TTC549 (cell line): ENCODE data around the gene MDFI.

Experiments
- FAIRE-seq: peaks from 2 replicates; lab custom pipeline; 2012; peaks lifted over from hg19 to GRCh38; lab: Jason Lieb, UNC

Gene MDFI

DNA sequence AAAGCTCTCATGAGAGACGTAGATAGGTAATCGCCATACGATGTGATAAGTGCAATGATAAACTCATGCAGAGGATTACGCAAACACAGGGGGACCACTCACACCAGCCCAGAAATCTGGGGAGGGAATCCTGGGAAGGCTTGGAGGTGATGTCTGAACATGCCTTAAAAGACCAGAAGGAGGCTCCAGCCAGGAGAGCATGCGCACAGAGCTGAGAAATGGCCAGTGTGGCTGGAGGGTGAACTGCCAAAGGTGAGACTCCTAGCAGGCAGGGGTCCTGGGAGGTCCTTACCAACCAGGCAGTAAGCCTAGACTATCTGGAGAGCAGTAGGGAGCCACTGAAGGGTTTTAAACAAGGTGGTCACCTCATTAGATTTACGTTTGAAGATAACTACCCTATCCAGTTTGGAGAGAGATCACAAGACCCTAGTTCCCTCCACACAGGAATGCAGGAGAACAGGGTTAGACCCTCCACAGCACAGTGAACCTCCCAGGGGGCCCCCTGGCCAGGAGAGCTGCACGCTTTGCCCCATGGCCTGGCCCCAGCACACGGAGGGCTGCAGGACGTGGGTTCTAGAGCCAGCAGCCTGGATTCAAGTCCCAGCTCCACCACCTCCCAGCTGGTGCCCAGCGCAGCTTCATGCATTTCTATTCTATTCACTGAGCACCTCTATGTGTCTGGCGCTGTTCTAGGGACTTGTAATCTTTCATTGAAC lies 13.1 kb downstream of the MDFI start:
- no peak for FAIRE-seq

DNA sequence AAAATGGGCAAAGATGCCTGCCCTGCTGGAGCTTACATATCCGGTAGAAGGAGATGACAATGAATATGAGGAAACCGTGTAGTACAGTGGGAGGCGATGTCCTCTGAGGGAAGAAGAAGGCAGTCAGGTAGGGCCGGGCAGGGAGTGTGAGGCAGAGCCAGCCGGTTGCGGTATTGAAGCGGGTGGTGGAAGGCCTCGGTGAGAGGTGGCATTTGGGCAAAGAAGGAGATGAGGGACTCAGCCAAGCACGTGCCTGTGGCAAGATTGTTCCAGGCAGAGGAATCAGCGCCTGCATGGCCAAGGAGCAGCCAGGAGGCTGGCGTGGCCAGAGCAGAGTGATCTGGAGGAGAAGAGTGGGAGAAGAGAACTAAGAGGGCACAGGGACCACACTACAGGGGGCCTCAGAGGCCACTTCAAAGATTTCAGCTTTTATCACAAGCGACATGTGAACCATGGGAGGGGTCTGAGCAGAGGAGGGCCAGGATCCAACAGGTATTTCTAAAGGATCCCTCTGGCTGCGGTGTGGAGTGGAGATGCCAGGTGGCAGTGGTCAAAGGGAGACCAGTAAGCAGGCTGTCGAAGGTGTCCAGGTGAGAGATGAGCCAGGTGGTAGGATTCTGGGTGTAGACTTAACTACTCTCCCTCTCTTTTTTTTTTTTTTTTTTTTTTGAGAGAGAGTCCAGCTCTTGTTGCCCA lies 13.8 kb downstream of the MDFI start:
- no peak for FAIRE-seq

DNA sequence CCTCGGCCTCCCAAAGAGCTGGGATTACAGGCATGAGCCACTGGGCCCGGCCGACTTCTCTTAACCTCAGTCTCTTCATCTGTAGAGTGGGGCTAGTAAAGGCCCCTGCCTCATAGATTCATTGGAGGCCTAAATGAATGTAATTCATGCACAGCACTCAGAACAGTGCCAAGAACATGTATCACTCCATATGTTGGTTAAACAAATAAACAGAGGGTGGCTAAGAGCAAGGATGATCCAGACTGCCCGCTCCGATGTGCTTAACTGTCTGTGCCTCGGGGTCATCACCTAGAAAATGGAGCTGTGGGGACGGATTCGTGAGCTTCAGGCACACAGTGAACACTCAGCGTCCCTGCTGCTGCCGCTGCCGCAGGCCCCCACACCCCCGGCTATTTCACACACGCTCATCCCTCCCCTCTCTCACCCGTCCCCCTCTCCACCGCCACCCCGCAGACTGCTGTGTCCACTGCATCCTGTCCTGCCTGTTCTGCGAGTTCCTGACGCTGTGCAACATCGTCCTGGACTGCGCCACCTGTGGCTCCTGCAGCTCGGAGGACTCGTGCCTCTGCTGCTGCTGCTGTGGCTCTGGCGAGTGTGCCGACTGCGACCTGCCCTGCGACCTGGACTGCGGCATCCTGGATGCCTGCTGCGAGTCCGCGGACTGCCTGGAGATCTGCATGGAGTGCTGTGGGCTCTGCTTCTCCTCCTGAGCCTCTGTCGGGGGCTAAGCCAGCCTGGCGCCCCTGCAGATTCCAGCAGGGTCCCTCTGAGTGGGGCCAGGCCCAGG lies 14.8 kb downstream of the MDFI start:
- no peak for FAIRE-seq

DNA sequence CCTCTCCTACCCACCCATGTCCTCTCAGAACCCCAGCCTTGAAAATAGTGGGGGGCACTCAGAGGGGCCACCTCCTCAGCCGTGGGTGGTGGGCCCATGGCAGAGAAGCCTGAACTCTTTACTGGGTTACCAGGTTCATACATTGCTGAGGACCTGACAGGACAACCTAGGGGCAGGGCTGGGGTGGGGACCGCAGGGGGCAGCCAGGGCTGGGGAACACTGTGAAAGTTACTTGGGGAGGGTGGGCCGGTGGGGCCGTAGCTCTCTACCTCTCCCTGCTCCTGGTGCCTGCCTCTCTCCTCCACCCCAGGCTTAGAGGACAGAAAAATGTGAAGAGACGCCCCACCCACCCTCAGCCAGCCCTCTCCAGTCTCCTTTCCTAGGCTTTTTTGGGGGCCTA lies 15.4 kb downstream of the MDFI start:
- no peak for FAIRE-seq

DNA sequence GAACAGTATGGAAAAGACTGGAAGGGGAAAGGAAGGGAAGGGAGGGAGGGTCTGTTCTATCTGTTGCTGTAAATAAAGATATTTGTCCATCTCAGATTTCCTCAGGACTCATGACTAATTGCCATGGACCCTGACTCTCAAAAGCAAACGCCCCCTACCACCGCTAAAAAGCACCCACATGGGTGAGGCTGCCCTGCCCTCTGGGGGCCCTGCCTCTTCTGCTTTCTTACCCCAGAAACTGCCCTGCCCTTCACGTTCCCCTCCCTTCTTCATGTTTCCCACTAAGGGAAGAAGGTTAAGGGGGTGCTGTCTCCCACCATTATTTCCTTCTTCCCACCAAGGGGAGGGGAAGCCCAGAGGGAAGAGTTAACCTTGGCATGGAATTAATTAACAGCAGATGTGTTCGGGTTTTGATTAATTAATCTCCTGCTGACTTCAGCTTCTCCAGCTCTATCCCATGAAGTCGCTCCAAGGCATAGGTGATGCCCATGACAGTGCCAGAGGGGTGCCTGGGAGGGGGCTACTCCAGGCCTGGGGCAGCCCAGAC lies 16.0 kb downstream of the MDFI start:
- FAIRE-seq = no peak

DNA sequence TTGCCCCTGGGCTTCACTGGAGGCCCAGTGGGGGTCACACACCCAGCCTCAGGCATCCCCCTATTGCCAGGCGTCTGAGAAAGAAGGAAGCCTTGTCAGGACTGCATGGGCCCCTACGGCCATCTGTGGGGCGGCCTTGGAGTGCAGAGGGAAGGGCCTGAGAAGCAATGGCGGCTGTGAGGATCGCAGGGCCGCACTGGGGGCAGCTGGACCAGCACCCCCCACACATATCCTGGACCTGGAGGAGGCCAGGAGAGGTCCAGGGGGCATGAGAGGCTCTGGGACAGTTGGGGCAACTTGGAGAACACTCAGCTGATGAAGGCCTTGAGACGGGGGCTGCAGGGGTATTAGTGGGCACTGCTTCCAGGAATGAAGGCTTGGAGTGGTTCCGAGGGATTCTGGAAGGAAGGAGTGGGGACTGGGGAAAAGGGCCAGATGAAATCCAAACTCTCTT lies 16.5 kb downstream of the MDFI start:
- no peak for FAIRE-seq

DNA sequence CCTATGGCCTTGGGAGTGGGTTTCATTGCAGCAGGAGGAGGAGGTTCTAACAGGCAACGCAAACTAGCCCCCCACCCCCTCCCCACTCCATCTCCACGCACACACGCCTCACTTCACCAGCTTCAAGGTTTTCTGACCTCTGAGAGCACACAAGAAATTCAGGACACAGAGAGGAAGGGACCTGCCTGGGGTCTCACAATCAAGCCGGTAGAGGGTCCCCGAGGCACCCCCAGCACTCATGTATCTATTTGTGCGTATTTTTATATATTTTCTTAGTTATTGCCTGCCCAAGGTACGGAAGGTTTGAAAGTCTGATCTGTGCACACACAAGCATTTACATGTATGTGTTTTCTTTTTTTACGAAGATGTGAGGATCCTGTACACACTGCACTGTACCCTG lies 16.9 kb downstream of the MDFI start:
- no peak for FAIRE-seq

DNA sequence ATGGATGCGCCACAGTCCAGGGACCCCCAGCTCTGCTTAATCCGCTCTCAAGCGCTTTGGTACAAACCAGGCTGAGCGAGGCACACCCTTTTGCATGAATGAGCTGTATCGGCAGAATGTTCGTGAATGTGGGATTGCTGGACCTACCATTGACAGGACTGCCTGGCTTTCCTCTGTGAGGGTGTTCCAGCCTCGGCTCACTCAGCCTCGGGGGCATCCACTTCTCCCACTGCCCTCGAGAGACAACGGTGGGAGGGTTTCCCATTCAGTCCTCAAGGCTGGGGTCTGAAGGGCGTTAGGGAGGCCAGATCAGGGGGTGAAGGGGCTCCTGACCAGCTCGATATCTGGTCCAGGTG lies 17.4 kb downstream of the MDFI start:
- no peak for FAIRE-seq

DNA sequence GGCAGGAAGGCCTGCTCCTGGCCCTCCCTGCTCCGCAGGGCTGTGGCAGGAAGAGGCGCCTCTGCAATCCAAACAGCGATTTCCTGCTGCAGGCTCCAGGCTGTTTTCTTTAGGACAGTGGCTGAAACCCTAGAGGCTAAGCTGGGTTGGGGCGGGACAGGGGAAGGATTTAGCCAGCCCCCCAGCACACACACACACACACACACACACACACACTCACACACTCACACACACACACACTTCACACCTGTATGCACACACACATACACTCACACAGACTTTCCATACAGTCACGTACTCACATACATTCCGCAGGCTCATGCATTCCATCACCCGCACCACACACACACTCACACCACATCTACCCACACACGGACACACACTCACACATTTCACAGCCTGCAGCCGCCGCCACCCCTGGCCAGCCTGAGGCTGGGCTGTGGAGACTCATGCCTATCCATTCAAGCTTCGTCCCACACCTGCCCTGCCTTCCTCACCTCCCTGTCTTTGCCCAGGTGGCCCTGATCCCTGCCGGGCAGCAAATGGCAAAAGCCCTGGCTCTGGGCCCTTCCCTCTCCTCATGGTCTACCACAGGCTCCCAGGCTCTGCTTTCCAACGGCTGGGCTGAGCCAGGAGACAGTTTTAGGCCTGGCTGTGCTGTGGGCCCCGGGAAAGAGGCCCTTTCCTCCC lies 17.9 kb downstream of the MDFI start:
- FAIRE-seq = no peak

DNA sequence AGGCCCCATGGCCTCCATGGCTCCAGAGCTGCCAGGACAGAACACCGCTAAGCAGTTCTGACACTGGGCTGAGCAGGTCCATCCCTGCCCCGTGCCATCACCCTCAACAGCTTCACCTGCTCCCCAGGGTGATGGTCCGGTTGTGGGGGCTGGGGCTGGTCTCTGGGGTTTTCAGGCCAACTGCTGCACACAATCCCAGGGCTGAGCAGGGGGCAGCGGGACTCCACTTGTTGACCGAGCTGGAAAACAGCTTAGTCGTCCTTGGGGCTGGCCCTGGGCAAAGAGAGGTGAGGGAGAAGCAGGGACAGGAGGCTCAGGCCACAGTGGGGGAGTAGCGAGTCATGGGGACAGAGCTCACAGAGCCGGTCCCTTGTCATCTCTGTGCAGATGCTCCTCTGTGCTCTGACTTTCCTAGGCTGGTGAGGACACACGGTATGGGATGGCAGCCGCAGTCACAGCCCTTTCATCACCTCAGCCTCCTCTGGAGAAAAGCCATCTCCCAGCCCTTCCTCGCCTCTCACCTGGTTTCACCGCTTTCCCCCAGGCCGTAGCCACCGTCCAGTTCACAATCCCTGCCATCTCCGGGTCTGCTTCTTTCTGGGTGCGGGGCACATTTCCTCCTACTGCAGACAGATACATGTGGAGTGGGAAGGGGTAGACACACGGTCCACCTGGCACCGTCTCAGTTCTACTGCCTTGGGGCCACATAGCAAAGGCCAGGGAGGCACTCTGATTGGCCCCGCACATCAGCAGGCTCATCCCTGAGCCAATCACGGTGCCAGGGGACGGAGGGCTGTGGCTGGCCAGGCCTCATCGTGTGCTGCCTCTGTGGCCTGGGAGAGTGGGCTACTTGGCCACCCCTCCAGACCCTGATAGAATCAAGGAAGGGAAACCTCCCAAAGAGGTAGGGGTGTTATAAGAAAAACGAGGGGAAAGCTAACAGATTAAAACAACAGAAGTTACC lies 19.1 kb downstream of the MDFI start:
- FAIRE-seq = no peak

DNA sequence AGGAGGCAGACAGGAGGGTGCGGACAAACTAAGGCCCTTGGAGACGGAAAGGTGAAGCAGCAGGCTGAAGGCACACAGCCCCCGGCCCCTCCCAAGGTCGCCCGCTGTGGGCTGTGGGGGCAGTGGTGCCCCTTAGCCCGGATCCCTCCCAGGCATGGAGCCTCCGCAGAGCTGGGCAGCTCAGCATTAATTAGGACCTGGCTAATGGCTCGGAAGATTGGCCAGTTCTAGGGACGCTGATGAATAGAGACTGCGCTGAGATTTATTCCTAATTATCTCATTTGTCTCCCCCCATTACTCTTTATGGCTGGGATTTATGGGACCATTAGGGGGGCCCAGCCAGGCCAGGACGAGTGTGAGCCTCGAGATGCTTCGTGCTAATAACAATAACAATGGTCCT lies 20.4 kb downstream of the MDFI start:
- FAIRE-seq = no peak

DNA sequence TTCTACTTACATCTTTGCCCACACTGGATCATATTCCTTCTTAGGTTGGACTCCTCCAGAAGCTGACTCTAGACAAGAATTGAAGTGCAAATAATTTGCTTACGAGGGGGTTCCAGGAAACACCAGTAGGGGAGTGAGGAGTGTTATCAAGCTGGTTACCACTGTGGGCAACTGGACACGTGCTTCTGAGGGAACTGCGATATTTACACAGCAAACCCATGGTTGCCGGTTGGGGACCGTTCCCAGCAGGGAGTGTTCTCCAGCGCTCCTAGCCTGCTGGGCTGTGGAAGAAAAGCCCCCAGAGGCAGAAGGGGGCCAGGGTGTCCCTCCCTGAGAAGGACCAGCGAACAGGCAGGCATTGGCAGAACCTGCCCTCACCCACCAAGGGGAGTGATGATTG lies 21.7 kb downstream of the MDFI start:
- no peak for FAIRE-seq

DNA sequence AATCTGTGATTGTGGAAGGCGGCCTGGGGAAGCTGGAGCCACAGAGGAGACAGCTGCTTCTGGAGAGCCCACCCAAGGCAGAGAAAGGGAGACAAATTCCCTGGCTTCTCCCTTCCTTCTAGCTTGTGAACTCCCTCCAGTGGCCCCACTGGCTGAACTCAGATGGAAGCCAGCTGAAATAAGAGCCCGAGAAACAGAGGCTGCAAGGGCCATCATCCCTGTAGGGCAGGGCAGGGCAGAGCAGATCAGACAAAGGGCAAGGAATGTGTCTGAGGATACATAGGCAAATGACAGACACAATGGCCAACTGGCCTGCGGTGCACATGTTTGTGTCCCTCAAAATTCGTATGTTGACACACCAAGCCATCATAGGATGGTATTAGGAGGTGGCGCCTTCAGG lies 25.3 kb downstream of the MDFI start:
- no peak for FAIRE-seq

DNA sequence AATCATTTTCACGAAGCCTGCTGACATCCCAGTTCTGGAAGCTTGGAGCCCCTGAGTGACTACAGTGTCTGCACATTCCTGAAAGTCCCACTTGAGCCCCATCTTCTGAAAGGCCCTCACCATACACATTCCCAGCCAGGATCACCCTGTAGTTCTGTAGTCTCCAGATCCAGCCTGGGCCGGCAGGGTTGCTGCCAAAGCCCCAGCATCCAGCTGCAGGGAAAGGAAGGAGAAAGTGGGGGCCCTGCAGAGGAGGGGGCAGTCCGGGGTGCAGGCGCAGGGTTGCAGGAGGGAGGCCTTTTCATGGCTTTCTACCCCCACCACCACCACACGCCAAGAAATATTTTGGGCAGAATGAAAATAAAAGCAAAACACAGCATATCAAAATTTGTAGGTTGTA lies 26.0 kb downstream of the MDFI start:
- no peak for FAIRE-seq

DNA sequence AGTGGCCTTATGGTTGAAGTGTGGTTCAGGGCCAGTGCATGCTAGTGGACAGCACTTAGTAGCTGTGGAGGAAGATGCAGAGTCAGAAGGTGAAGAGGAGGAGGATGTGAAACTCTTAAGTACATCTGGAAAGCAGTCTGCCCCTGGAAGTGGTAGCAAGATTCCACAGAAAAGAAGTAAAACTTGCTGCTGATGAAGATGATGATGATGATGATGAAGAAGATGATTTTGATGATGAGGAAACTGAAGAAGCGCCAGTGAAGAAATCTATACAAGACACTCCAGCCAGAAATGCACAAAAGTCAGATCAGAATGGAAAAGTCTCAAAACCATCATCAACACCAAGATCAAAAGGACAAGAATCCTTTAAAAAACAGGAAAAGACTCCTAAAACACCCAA lies 28.9 kb downstream of the MDFI start:
- no peak for FAIRE-seq

DNA sequence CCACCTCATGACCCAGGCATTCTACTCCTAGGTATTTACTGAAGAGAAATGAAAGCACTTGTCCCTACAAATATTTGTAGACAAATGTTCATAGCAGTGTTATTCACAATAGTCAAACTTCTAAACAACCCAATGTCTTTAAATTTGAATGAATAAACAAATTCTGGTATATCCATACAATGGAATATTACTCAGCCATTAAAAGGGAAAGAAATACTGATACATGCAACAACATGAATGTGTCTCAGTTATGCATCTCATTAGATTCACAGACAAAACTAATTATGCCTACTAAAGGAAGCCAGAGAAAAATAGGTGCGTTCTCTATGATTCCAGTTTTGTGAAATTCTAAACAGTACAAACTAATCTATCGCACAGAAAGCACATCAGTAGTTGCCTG lies 30.7 kb downstream of the MDFI start:
- no peak for FAIRE-seq

DNA sequence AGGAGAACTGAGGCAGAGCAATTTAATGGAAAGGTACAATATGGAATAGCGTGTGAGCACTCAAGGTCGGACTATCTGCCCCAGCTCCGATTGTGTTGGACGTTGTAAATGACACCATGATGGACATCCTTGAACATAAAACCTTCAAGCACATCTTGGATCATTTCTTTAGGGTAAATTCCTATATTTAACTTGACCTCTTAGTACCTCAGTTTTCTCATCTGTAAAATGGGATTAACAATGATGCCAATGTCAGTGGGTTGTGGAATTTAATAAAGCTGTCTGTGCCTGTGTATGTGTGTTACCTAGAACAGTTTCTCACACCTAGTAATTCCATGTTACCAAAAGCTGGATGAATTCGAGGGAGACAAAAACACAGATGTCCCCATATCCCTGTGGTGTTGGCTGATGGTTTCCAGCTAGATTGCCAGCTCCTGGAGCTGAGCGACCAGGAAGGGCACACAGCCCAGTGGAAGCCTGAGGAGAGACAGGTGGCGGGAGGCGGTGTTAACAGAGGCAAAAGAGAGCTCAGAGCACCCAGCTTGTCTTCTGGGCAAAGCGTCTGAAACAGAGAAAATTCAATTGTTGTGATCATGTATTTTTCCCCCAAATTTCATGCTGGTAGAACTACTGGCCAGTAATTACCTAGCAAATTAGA lies 32.6 kb downstream of the MDFI start:
- no peak for FAIRE-seq

DNA sequence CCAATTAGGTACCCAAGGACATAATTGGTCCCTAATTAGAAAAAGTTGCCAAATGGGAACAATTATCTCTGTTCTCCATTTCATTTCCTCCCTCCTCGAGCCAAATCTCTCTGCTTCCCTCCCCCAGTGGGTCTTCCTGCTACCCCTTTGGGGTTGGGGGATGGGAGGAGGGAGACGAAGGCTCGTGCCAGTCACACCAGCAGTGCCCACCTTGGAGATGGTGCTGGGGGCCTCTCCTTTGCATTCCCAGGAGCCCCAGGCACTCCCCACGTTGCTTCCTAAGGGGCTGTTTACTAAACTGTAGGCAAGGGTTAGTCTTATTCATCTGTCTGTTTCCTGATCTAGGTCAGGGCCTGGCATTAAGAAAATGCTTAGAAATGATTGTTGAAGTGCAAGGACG lies 33.1 kb downstream of the MDFI start:
- no peak for FAIRE-seq

DNA sequence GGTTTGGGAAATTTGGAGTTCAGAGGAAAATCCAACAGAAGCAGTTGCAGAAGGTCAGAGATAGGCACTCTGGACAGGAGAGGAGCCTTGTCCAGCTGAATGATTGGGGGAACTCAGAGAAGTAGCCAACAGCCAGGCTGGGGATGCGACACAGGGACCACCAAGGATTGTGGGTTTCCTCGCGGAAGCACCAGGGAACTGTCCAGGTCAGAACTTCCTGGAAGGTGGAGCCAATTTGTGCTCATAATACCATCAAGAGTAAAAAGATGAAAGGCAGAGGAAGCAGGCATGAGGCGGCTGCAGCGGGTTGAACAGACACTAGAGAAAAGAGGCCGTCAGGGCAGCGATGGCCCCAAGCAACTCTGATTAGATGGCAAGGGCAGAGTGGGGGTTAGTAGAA lies 33.7 kb downstream of the MDFI start:
- no peak for FAIRE-seq

DNA sequence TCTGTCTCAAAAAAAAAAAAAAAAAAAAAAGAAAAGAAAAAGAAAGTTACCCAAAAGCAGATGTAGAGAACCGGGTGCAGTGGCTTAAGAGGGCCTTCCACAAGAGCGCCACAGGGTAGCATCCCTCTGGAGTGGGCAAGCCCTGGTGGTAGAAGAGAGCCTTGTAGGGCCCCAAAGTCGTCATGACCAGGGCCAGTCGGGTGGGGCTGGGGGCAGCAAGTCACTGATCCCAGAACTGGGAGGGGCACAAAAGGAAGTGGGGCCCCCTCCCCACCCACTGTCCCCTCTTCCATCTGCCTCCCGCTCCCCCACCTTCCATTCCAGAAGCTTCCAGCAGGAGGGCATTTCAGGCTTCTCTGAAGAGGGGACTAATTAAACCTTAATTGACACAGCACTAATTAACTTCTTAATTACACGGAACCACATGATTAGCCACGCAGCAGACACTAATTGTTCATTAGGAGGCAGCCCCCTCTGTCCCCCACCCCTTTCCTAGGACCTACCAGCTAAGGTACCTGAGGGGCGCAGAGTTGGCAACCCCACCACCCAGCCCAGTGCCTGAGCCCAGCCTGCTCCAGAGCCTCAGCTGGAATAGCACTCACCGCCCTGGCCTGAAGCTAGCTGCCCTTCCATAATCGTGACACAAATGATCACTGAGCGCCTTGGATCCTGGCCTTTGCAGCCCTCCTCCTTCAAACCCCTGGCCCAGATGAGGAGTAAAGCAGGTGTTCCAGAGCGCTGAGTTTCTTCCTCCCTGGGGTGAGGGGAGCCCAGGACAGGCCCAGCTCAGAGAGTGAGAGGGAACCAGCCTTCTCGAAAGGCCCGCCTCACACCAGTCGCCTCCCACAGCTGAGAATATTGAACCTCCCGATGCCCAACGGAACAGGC lies 34.8 kb downstream of the MDFI start:
- no peak for FAIRE-seq
